Mucosa of stomach (tissue), 1 donor: ENCODE data around the gene DCAF5.

ENCODE experiments used
- H3K27me3 ChIP-seq: one replicate; pipeline ENCODE4 v1.7.0; 2013; ENCODE audit warnings: mild to moderate bottlenecking, low read length; ENCODE audit not compliant: control insufficient read depth, insufficient read depth
- H3K36me3 ChIP-seq: one replicate; pipeline ENCODE4 v1.7.0; 2013; ENCODE audit warnings: low read length; ENCODE audit not compliant: control insufficient read depth, insufficient read depth
- H3K4me1 ChIP-seq: one replicate; pipeline ENCODE4 v1.7.0; 2013; ENCODE audit warnings: mild to moderate bottlenecking, low read length; ENCODE audit not compliant: control insufficient read depth, insufficient read depth
- H3K4me3 ChIP-seq: one replicate; pipeline ENCODE4 v1.7.0; 2013; ENCODE audit warnings: low read length
- H3K9ac ChIP-seq: one replicate; pipeline ENCODE4 v1.7.0; 2013; ENCODE audit warnings: mild to moderate bottlenecking, low read length, moderate library complexity
- H3K9me3 ChIP-seq: one replicate; pipeline ENCODE4 v1.7.0; 2013; ENCODE audit warnings: mild to moderate bottlenecking, low read length, moderate library complexity; ENCODE audit not compliant: control insufficient read depth
- donor health status: Pancreatic carcinoma.

DCAF5 gene

DNA sequence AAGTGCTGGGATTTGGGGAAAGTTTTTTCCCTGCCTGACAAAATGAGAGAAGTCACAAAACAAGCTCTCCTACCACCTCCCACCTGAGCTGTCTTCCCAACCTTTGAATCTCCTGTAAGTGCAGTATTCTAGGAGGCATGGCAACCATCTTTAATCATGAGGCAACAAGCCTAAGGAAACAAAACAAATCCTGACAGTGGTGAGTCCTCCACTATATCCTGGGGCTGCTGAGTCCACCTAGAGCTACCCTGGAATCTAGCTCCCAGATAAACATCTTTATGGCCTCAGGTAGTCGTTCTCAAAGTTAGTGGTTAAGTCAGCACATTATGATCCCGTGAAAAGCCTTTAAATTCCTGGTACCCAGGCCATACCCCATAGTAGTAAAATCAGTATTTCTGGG, 151.5 kb downstream of the DCAF5 start:
- no peaks in the 10 kb centered on the region for H3K36me3 ChIP-seq
- no peak overlapping the region for H3K4me3 ChIP-seq
- H3K4me1 ChIP-seq = peaks cover 5% of the 10 kb centered on the region
- no peak overlapping the region for H3K9ac ChIP-seq
- no peaks in the 10 kb centered on the region for H3K9me3 ChIP-seq
- H3K27me3 ChIP-seq = no peaks in the 10 kb centered on the region
